GM23338 (cell line): Measurements from ENCODE around the gene CEACAM7. TPM values are rescaled to one million over a fixed set of nuclear protein-coding genes. Genes with fewer than 3 reads are reported as not detected.

Experiments
- ATAC-seq: fragments of 200-7000 bp; cut with Tn5 transposase; 3 replicates; pipeline ENCODE4 v1.9.1; 2020
- DNase-seq: peaks from one replicate; pipeline ENCODE4 v3.0.0-alpha.2; 2015; ENCODE audit warnings: low spot score
- H2AFZ ChIP-seq: fragments of 200-600 bp; sonication (generic); 2 replicates; pipeline ENCODE4 v1.8.0; 2016; ENCODE audit warnings: antibody characterized with exemption, mild to moderate bottlenecking, moderate library complexity
- H3F3A ChIP-seq: fragments of 200-600 bp; sonication (generic); replicated peaks from 2 replicates; pipeline ENCODE4 v1.8.0; 2017; ENCODE audit warnings: antibody characterized with exemption, mixed run types, low read depth
- H3K27ac ChIP-seq: fragments of 200-600 bp; sonication (generic); 2 replicates; pipeline ENCODE4 v1.6.1; 2016; ENCODE audit warnings: low read depth
- H3K27me3 ChIP-seq: fragments of 200-600 bp; sonication (generic); 2 replicates; pipeline ENCODE4 v1.8.0; 2016; ENCODE audit warnings: mild to moderate bottlenecking, mixed run types, moderate library complexity; ENCODE audit not compliant: insufficient read depth
- H3K36me3 ChIP-seq: fragments of 200-600 bp; sonication (generic); 2 replicates; pipeline ENCODE4 v1.8.0; 2016; ENCODE audit warnings: mild to moderate bottlenecking; ENCODE audit not compliant: insufficient read depth
- H3K4me1 ChIP-seq: fragments of 200-600 bp; sonication (generic); 2 replicates; pipeline ENCODE4 v1.8.0; 2016; ENCODE audit warnings: mild to moderate bottlenecking, moderate library complexity; ENCODE audit not compliant: insufficient read depth
- H3K4me2 ChIP-seq: fragments of 200-600 bp; sonication (generic); 2 replicates; pipeline ENCODE4 v1.7.1; 2017; ENCODE audit warnings: mixed run types
- H3K4me3 ChIP-seq: fragments of 200-600 bp; sonication (generic); 2 replicates; pipeline ENCODE4 v1.6.1; 2016; ENCODE audit warnings: mixed run types
- H3K79me2 ChIP-seq: fragments of 200-600 bp; sonication (generic); replicated peaks from 2 replicates; pipeline ENCODE4 v1.8.0; 2017; ENCODE audit warnings: mild to moderate bottlenecking; ENCODE audit not compliant: insufficient read depth
- H3K9me2 ChIP-seq: fragments of 200-600 bp; sonication (generic); 2 replicates; pipeline ENCODE4 v1.8.0; 2017; ENCODE audit not compliant: insufficient read depth
- H4K20me1 ChIP-seq: fragments of 200-600 bp; sonication (generic); replicated peaks from 2 replicates; pipeline ENCODE4 v1.8.0; 2017; ENCODE audit warnings: mild to moderate bottlenecking; ENCODE audit not compliant: insufficient read depth
- H3K27ac Mint-ChIP-seq: 2 replicates; pipeline ENCODE4 v1.8.0; 2020; ENCODE audit warnings: inconsistent platforms, mild to moderate bottlenecking, moderate library complexity, mixed read lengths
- H3K27me3 Mint-ChIP-seq: 3 replicates; pipeline ENCODE4 v1.8.0; 2022; ENCODE audit warnings: low read depth, mild to moderate bottlenecking, moderate library complexity, mixed read lengths, inconsistent platforms; ENCODE audit not compliant: insufficient read depth, poor library complexity
- H3K36me3 Mint-ChIP-seq: 3 replicates; pipeline ENCODE4 v1.8.0; 2021; ENCODE audit warnings: low read depth, mild to moderate bottlenecking, inconsistent platforms, moderate library complexity, mixed read lengths
- H3K4me1 Mint-ChIP-seq: 3 replicates; pipeline ENCODE4 v1.8.0; 2020; ENCODE audit warnings: mild to moderate bottlenecking, inconsistent platforms, mixed read lengths
- H3K4me3 Mint-ChIP-seq: 3 replicates; pipeline ENCODE4 v1.8.0; 2021; ENCODE audit warnings: moderate library complexity, mild to moderate bottlenecking, inconsistent platforms, mixed read lengths
- H3K9me3 Mint-ChIP-seq: 3 replicates; pipeline ENCODE4 v1.8.0; 2020; ENCODE audit warnings: moderate library complexity, mild to moderate bottlenecking, inconsistent platforms, mixed read lengths
- CTCF ChIP-seq, 2 experiments: fragments of 200-600 bp in 1 of 2; sonication (generic) in 1 of 2; conservative IDR thresholded peaks; 2 replicates each; pipeline versions ENCODE4 v1.5.1 to v1.6.1; 2016 to 2017; ENCODE audit warnings: antibody characterized with exemption in 2 of 2, low read depth in 2 of 2, mild to moderate bottlenecking in 2 of 2, moderate library complexity in 1 of 2
- EZH2 ChIP-seq: fragments of 200-600 bp; sonication (generic); IDR thresholded peaks from one replicate; pipeline ENCODE4 v1.8.0; 2017; ENCODE audit warnings: antibody characterized with exemption, mild to moderate bottlenecking, low read depth; ENCODE audit not compliant: unreplicated experiment
- EZH2phosphoT487 ChIP-seq: fragments of 200-600 bp; sonication (generic); IDR thresholded peaks from one replicate; pipeline ENCODE4 v1.8.1; 2018; ENCODE audit warnings: antibody characterized with exemption; ENCODE audit not compliant: unreplicated experiment
- STAT1 ChIP-seq: IDR thresholded peaks from one replicate; pipeline ENCODE4 v1.6.1; 2016; ENCODE audit warnings: antibody characterized with exemption; ENCODE audit not compliant: unreplicated experiment
- ZNF114 ChIP-seq: fragments of 250-450 bp; sonication (Bioruptor Pico); IDR thresholded peaks from 2 replicates; pipeline ENCODE4 v1.5.0; 2020; ENCODE audit warnings: mild to moderate bottlenecking, moderate library complexity
- ZNF331 ChIP-seq: fragments of 250-450 bp; sonication (Bioruptor Pico); IDR thresholded peaks from 2 replicates; pipeline ENCODE4 v1.5.0; 2020; ENCODE audit warnings: low read depth, mild to moderate bottlenecking, moderate library complexity
- ZNF462 ChIP-seq: fragments of 250-450 bp; sonication (Bioruptor Pico); IDR thresholded peaks from 2 replicates; pipeline ENCODE4 v1.5.0; 2020; ENCODE audit warnings: mild to moderate bottlenecking, moderate library complexity
- polyA plus RNA-seq: library from polyadenylated mRNA; unstranded; fragments of >200 nt; fragmentation: Nextera tagmentation; extraction: Ambion mirVana; gene quantifications from 2 replicates; pipeline ENCODE4 v1.2.1, GENCODE V29; 2016
- total RNA-seq: library from RNA; depleted of rRNA; stranded (reverse); fragments of >200 nt; shearing (Covaris generic); gene quantifications from 2 replicates; pipeline ENCODE4 v1.2.3, GENCODE V29; 2014

Gene CEACAM7
- total and polyA plus RNA-seq, 2 experiments from 2014 or later: 0.24 TPM; not detected in 1

GRCh38 chr19:41691268-41691970, 3.3 kb upstream of the CEACAM7 start:
- DNase-seq (peak; percentile 78), ATAC-seq (peak; percentile 89)
- Histone ChIP-seq H3K4me2 (peak overlapping the region; percentile 78), H2AFZ (peak overlapping the region; percentile 92; the same call in 1 of the 2 replicates), H3K36me3 (no peaks in the 10 kb centered on the region), H3K79me2 (no peaks in the 10 kb centered on the region), H4K20me1 (no peaks in the 10 kb centered on the region), H3K27ac (no peak overlapping the region), H3K4me1 (peaks cover 4% of the 10 kb centered on the region; the same call in 1 of the 2 replicates), H3K4me3 (peak overlapping the region; percentile 41; the same call in 1 of the 2 replicates), H3K9me2 (no peaks in the 10 kb centered on the region), H3K27me3 (peaks cover 10% of the 10 kb centered on the region), H3F3A (no peaks in the 10 kb centered on the region)
- peaks cover 8% of the 10 kb centered on the region; the same call in 2 of the 3 replicates for H3K4me1 Mint-ChIP-seq
- H3K27me3 Mint-ChIP-seq: peaks cover 5% of the 10 kb centered on the region
- H3K4me3 Mint-ChIP-seq: peak overlapping the region; percentile 21; the same call in 1 of the 3 replicates
- no peaks in the 10 kb centered on the region for H3K36me3 Mint-ChIP-seq
- H3K27ac Mint-ChIP-seq: no peak overlapping the region
- TF ChIP-seq CTCF (conservative IDR thresholded peaks at IDR 0.05; ENCODE audit: low read depth in 2 of 2) (peak; percentile 77 to 79), EZH2 (no peak), ZNF331 (no peak), ZNF114 (CRISPR knock-in tag) (no peak)
- H3K9me3 Mint-ChIP-seq: no peaks in the 10 kb centered on the region

GRCh38 chr19:41690801-41691065, 2.7 kb upstream of the CEACAM7 start:
- no peak overlapping the region for H2AFZ ChIP-seq
- DNase-seq (no peak), ATAC-seq (no peak)
- Mint-ChIP-seq H3K36me3 (no peaks in the 10 kb centered on the region), H3K9me3 (no peaks in the 10 kb centered on the region), H3K27me3 (peaks cover 4% of the 10 kb centered on the region), H3K4me3 (no peak overlapping the region), H3K4me1 (peaks cover 8% of the 10 kb centered on the region; the same call in 2 of the 3 replicates), H3K27ac (no peak overlapping the region)
- H3K9me2 ChIP-seq: no peaks in the 10 kb centered on the region
- no peaks in the 10 kb centered on the region for H3F3A ChIP-seq
- H4K20me1 ChIP-seq: no peaks in the 10 kb centered on the region
- H3K79me2 ChIP-seq: no peaks in the 10 kb centered on the region
- peaks cover 4% of the 10 kb centered on the region; the same call in 1 of the 2 replicates for H3K4me1 ChIP-seq
- H3K4me3 ChIP-seq: no peak overlapping the region
- H3K36me3 ChIP-seq: no peaks in the 10 kb centered on the region
- H3K27ac ChIP-seq: no peak overlapping the region
- no peak overlapping the region for H3K4me2 ChIP-seq
- peaks cover 10% of the 10 kb centered on the region for H3K27me3 ChIP-seq
- no peak for TF ChIP-seq ZNF462
- TF ChIP-seq CTCF (conservative IDR thresholded peaks at IDR 0.05; ENCODE audit: low read depth in 2 of 2): no peak
- no peak for TF ChIP-seq EZH2phosphoT487
- TF ChIP-seq STAT1: no peak
- no peak for TF ChIP-seq ZNF331
- TF ChIP-seq ZNF114 (CRISPR knock-in tag): no peak
- no peak for TF ChIP-seq EZH2
